ENCODE measurements around the gene LYPD4.

The LYPD4 gene

GRCh38 chr19:41844601-41845000 is at the start of gene LYPD4:
TSS of gene LYPD4 (minus strand) at chr19:41844683. CDS start at chr19:41839285, 5,398 bp downstream.
- in situ Hi-C loops (cut with MboI; ENCODE audit: low sequenced_read_pairs) = no loop called here

- in situ Hi-C loops (cut with MboI; ENCODE audit: low sequenced_read_pairs) = no loop called here
Measured at GRCh38 chr19:41893899-41894298, 49.4 kb upstream of the LYPD4 start.

GRCh38 chr19:41892173-41892902 is 47.9 kb upstream of the LYPD4 start:
- in situ Hi-C loops (cut with MboI; ENCODE audit: low sequenced_read_pairs) = no loop called here

GRCh38 chr19:41890936-41891335 is 46.5 kb upstream of the LYPD4 start:
- in situ Hi-C loops (cut with MboI; ENCODE audit: low sequenced_read_pairs) = no loop called here

- in situ Hi-C loops (cut with MboI; ENCODE audit: low sequenced_read_pairs) = no loop called here
Measured at GRCh38 chr19:41889896-41890295, 45.4 kb upstream of the LYPD4 start.

GRCh38 chr19:41888926-41889325 is 44.4 kb upstream of the LYPD4 start:
- in situ Hi-C loops (cut with MboI; ENCODE audit: low sequenced_read_pairs) = no loop called here

- in situ Hi-C loops (cut with MboI; ENCODE audit: low sequenced_read_pairs) = no loop called here
Measured at GRCh38 chr19:41887711-41888382, 43.4 kb upstream of the LYPD4 start.

- in situ Hi-C loops (cut with MboI; ENCODE audit: low sequenced_read_pairs) = no loop called here
Measured at GRCh38 chr19:41886761-41887710, 42.6 kb upstream of the LYPD4 start.

- in situ Hi-C loops (cut with MboI; ENCODE audit: low sequenced_read_pairs) = no loop called here
Measured at GRCh38 chr19:41883821-41884733, 39.6 kb upstream of the LYPD4 start.

GRCh38 chr19:41883463-41883820 is 39.0 kb upstream of the LYPD4 start:
- in situ Hi-C loops (cut with MboI; ENCODE audit: low sequenced_read_pairs) = no loop called here

GRCh38 chr19:41882568-41883462 is 38.3 kb upstream of the LYPD4 start, which contains the start of gene ARHGEF1:
TSS of gene ARHGEF1 (plus strand) at chr19:41883184. CDS start at chr19:41888083, 4,899 bp downstream.
- in situ Hi-C loops (cut with MboI; ENCODE audit: low sequenced_read_pairs) = no loop called here

- in situ Hi-C loops (cut with MboI; ENCODE audit: low sequenced_read_pairs) = no loop called here
Measured at GRCh38 chr19:41880329-41880708, 35.8 kb upstream of the LYPD4 start.

GRCh38 chr19:41879670-41880328 is 35.3 kb upstream of the LYPD4 start:
- in situ Hi-C loops (cut with MboI; ENCODE audit: low sequenced_read_pairs) = no loop called here

GRCh38 chr19:41879080-41879479 is 34.6 kb upstream of the LYPD4 start:
- in situ Hi-C loops (cut with MboI; ENCODE audit: low sequenced_read_pairs) = no loop called here

- in situ Hi-C loops (cut with MboI; ENCODE audit: low sequenced_read_pairs) = no loop called here
Measured at GRCh38 chr19:41877916-41878905, 33.7 kb upstream of the LYPD4 start.

GRCh38 chr19:41876847-41877832 is 32.7 kb upstream of the LYPD4 start, which contains the start of gene CD79A:
TSS of gene CD79A (plus strand) at chr19:41877279. CDS start at chr19:41877305, 26 bp downstream.
- in situ Hi-C loops (cut with MboI; ENCODE audit: low sequenced_read_pairs) = no loop called here
